Activated naive CD4-positive, alpha-beta T cell treated with anti-CD3 and anti-CD28 coated beads, Interleukin-2, amount 10 ng/mL, durations not matched to agents 5 hours and 36 hours (primary cell): ENCODE data around the gene F7. TPM values are rescaled to one million over a fixed set of nuclear protein-coding genes. Genes with fewer than 3 reads are reported as not detected.

Source experiments
- total RNA-seq, 2 experiments: library from RNA; stranded (reverse); gene quantifications; one replicate each; pipeline ENCODE4 v1.2.3, GENCODE V29; 2021

The F7 gene
- total RNA-seq: not detected

GRCh38 chr13:113105032-113105920 is at the start of gene F7:
Gene F7, plus strand, starts transcription at chr13:113105791. Its CDS starts 51 bp downstream, at chr13:113105842.

GRCh38 chr13:113122550-113123225 is 17.1 kb downstream of the F7 start, which contains the start of gene F10:
Gene F10, plus strand, starts transcription at chr13:113122799. Its CDS starts 57 bp downstream, at chr13:113122856.

GRCh38 chr13:113157929-113158747 is 52.5 kb downstream of the F7 start, which contains the start of gene PROZ:
Gene PROZ, plus strand, starts transcription at chr13:113158648. Its CDS starts 13 bp downstream, at chr13:113158661.

Other genes with a start within 250 kb of the F7 start
- gene MCF2L, start 136.6 kb upstream of the F7 start, total RNA-seq: 1 to 10 TPM; 2.2 to 3.4 TPM
- not detected for gene F10, start 17.0 kb downstream of the F7 start, total RNA-seq
- not detected for gene PROZ, start 52.9 kb downstream of the F7 start, total RNA-seq
- 10 to 100 TPM; 54.0 to 58.3 TPM for gene PCID2, start 102.9 kb downstream of the F7 start, total RNA-seq
- gene CUL4A, start 103.8 kb downstream of the F7 start, total RNA-seq: 10 to 100 TPM; 79.2 to 80.0 TPM
- 10 to 100 TPM; 91.5 to 93.5 TPM for gene LAMP1, start 191.4 kb downstream of the F7 start, total RNA-seq